ENCODE results near the gene GPATCH4.

DNA sequence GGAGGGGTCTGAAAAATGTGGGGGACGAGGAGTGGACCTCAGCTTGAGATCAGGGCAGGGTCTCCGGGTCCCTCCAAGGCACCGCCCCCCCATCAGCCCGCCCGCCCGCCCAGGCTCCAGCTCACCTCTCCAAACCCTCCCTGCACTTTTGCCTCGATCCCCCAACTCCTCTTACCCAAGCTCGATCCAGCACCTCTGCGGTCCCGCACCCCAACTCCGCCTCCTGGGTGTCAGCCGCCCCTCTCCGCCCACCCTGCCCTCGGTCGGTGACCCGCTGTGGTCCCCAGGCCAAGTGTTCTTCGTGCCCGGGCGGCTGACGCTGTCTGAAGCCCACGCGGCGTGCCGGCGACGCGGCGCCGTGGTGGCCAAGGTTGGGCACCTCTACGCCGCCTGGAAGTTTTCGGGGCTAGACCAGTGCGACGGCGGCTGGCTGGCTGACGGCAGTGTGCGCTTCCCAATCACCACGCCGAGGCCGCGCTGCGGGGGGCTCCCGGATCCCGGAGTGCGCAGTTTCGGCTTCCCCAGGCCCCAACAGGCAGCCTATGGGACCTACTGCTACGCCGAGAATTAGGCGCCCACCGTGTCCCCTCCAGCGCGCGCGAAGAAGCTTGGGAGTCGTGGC, 23.6 kb upstream of the GPATCH4 start:
- TF ChIP-seq POLR2AphosphoS5 (IDR thresholded peaks at IDR 0.05; ENCODE audit: low read depth, low read length) (no peak), SIN3A (IDR thresholded peaks at IDR 0.05; ENCODE audit: borderline replicate concordance, insufficient read depth, low read length) (no peak)
- TF ChIP-seq, protein P1, sequence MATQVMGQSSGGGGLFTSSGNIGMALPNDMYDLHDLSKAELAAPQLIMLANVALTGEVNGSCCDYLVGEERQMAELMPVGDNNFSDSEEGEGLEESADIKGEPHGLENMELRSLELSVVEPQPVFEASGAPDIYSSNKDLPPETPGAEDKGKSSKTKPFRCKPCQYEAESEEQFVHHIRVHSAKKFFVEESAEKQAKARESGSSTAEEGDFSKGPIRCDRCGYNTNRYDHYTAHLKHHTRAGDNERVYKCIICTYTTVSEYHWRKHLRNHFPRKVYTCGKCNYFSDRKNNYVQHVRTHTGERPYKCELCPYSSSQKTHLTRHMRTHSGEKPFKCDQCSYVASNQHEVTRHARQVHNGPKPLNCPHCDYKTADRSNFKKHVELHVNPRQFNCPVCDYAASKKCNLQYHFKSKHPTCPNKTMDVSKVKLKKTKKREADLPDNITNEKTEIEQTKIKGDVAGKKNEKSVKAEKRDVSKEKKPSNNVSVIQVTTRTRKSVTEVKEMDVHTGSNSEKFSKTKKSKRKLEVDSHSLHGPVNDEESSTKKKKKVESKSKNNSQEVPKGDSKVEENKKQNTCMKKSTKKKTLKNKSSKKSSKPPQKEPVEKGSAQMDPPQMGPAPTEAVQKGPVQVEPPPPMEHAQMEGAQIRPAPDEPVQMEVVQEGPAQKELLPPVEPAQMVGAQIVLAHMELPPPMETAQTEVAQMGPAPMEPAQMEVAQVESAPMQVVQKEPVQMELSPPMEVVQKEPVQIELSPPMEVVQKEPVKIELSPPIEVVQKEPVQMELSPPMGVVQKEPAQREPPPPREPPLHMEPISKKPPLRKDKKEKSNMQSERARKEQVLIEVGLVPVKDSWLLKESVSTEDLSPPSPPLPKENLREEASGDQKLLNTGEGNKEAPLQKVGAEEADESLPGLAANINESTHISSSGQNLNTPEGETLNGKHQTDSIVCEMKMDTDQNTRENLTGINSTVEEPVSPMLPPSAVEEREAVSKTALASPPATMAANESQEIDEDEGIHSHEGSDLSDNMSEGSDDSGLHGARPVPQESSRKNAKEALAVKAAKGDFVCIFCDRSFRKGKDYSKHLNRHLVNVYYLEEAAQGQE (IDR thresholded peaks at IDR 0.05; ENCODE audit: insufficient read depth in 1 of 2, low read depth in 2 of 2, low read length in 2 of 2) = no peak
